ENCODE measurements around the gene STX10. TPM values are rescaled to one million over a fixed set of nuclear protein-coding genes. Genes with fewer than 3 reads are reported as not detected.
A peak's percentile ranks its signal among the peaks of the same experiment; 100 is the strongest.

STX10 gene
- total RNA-seq, 1 donor from 2014 or later: 75.3 TPM

DNA sequence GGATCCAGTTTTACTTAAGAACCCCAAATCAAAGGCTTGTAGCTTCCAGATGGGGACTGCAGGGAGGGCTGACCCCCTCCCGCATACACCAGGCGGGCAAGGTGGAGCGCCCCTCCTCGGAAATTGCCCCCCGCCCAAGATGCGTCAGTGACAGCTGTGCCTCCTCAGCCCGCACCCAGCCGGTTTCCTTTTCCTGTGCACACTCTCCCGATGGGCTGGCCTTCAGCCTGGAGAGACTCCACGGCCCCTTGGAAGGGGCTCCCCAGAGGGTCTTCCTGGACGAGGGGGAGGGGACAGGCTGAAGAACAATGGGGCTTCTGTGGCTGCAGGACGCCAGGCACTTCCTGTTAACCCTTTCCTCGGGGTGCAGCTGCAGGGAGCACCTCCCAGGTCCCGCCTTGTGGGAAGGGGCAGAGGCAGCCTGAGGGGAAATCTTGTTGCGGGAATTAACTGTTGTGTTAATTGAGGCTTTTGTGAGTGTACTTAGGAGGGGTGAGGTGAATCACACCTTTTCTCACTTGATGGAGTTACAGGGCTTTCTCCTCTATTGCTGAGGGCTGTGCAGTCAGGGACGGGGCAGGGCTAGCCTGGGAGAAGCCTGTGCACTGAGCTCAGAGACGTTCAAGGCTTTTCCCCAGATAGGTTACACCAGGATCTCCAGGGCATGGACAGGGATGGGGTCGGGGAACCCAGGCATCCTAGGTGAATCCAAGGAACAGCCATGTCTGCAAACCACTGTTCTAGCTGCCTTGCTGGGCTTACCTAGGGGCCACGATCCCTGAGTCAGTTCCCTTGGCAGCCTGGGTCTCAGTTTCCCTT, 14.4 kb upstream of the STX10 start:
- no peak for TF ChIP-seq CTCF (IDR thresholded peaks at IDR 0.05; ENCODE audit: insufficient read depth, low read length, severe bottlenecking)
- peak overlapping the region; percentile 7 for H3K4me3 ChIP-seq (ENCODE audit: low read depth, low read length)
- H3K36me3 ChIP-seq (ENCODE audit: control insufficient read depth, insufficient read depth, low read length): no peaks in the 10 kb centered on the region
- peak; percentile 84 for DNase-seq (ENCODE audit: low read depth)
- H3K27me3 ChIP-seq (ENCODE audit: control insufficient read depth, insufficient read depth, low read length): no peaks in the 10 kb centered on the region
- FAIRE-seq: no peak

GRCh38 chr19:13163609-13164342, 13.6 kb upstream of the STX10 start:
- no peak for TF ChIP-seq CTCF (IDR thresholded peaks at IDR 0.05; ENCODE audit: insufficient read depth, low read length, severe bottlenecking)
- DNase-seq (ENCODE audit: low read depth) (no peak), FAIRE-seq (no peak)
- peak overlapping the region; percentile 19 for H3K4me3 ChIP-seq (ENCODE audit: low read depth, low read length)
- no peaks in the 10 kb centered on the region for H3K36me3 ChIP-seq (ENCODE audit: control insufficient read depth, insufficient read depth, low read length)
- H3K27me3 ChIP-seq (ENCODE audit: control insufficient read depth, insufficient read depth, low read length): no peaks in the 10 kb centered on the region

DNA sequence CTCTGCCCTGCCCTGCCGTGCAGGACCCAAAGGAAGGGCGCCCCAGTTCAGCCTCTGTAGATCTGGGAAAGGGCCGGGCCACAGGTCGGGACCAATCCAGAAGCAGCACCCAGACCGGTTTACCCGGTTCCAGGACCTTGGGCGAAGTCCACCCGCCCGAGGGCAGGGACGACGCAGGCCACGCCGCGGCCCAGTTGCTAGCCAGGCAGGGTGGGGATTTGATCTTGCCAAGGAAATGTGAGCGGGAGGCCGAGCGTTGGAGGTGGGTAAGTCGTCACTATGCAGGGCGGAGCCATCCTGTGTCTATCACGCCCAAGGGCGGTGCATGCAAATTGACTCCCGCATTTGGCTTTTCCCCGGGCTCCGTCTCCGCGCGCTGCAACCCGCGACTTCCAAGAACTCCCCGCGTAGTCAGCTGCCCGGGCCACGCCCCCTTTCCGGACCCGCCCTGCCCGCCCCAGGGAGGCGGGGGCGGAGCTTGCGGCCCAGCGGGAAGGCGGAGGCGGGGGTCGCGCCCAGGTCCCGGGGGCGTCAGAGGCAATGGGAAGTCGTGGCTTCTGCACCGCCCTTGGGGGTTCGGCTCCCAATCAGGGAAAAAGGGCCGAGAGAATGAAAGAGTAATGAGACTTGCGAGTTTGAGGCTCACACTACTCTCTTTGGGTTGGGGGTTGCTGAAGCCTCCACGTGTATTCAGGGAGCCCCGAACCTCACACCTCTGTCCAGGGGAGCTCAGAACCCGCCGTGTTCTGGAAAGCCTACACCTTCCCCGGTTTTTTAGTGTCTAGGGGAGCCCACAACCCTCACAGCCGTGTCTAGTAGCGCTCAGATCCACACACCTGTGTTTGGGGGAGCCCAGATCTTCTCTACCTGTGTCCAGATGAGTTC, 12.8 kb upstream of the STX10 start:
- FAIRE-seq: no peak
- TF ChIP-seq CTCF (IDR thresholded peaks at IDR 0.05; ENCODE audit: insufficient read depth, low read length, severe bottlenecking): no peak

GRCh38 chr19:13160557-13160956, 10.4 kb upstream of the STX10 start:
- Histone ChIP-seq H3K27me3 (ENCODE audit: control insufficient read depth, insufficient read depth, low read length) (no peaks in the 10 kb centered on the region), H3K4me3 (ENCODE audit: low read depth, low read length) (no peak overlapping the region), H3K36me3 (ENCODE audit: control insufficient read depth, insufficient read depth, low read length) (no peaks in the 10 kb centered on the region)
- FAIRE-seq (no peak), DNase-seq (ENCODE audit: low read depth) (peak; percentile 45)
- TF ChIP-seq CTCF (IDR thresholded peaks at IDR 0.05; ENCODE audit: insufficient read depth, low read length, severe bottlenecking): no peak

More for the DNA sequence above, 12.8 kb upstream of the STX10 start:
- Histone ChIP-seq H3K36me3 (ENCODE audit: control insufficient read depth, insufficient read depth, low read length) (no peaks in the 10 kb centered on the region), H3K27me3 (ENCODE audit: control insufficient read depth, insufficient read depth, low read length) (no peaks in the 10 kb centered on the region), H3K4me3 (ENCODE audit: low read depth, low read length) (peak overlapping the region; percentile 24)
- peak; percentile 96 for DNase-seq (ENCODE audit: low read depth)

DNA sequence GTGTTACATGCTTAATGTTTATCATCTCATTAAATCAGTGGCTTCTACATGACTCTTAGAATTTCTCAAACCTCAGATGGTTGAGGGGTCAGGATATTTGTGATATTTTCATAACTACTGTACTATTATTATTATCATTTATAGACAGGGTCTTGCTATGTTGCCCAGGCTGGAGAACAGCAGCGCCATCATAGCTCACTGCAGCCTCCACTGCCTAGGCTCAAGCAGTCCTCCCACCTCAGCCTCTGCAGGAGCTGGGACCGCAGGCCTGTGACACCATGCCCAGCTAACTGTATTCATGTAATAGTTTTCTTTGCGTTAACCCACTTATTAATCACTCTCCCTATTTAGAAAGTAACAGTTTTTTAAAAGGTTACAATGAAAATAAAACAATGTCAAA, 9.5 kb upstream of the STX10 start:
- Histone ChIP-seq H3K27me3 (ENCODE audit: control insufficient read depth, insufficient read depth, low read length) (no peaks in the 10 kb centered on the region), H3K36me3 (ENCODE audit: control insufficient read depth, insufficient read depth, low read length) (no peaks in the 10 kb centered on the region), H3K4me3 (ENCODE audit: low read depth, low read length) (no peak overlapping the region)
- FAIRE-seq: no peak
- no peak for TF ChIP-seq CTCF (IDR thresholded peaks at IDR 0.05; ENCODE audit: insufficient read depth, low read length, severe bottlenecking)
- no peak for DNase-seq (ENCODE audit: low read depth)

Data from bronchial epithelial cell (primary cell).